K562 (cell line): ENCODE data around the gene FOXM1. TPM values are rescaled to one million over a fixed set of nuclear protein-coding genes. Genes with fewer than 3 reads are reported as not detected.

Source experiments
- CAMTA2 ChIP-seq: fragments of 250-450 bp; sonication (Bioruptor Pico); conservative IDR thresholded peaks from 2 replicates; pipeline ENCODE4 v1.5.1; 2022
- CTBP1 ChIP-seq: fragments of 450-650 bp; IDR thresholded peaks from 2 replicates; pipeline ENCODE4 v1.6.1; 2016; ENCODE audit warnings: borderline replicate concordance
- CXXC5 ChIP-seq: fragments of 250-450 bp; sonication (Bioruptor Pico); IDR thresholded peaks from 2 replicates; pipeline ENCODE4 v1.8.0; 2022; ENCODE audit warnings: inconsistent platforms, mild to moderate bottlenecking, moderate library complexity
- GTF2A2 ChIP-seq: IDR thresholded peaks from 2 replicates; pipeline ENCODE4 v1.6.1; 2016; ENCODE audit warnings: mild to moderate bottlenecking, missing genetic modification characterization, missing compliant biosample characterization
- HNRNPK ChIP-seq: fragments of 200-400 bp; formaldehyde crosslinking; IDR thresholded peaks from one replicate; pipeline ENCODE4 v1.6.1; 2018; ENCODE audit warnings: mild to moderate bottlenecking, low read depth, low read length; ENCODE audit not compliant: poor library complexity, severe bottlenecking
- HNRNPLL ChIP-seq: fragments of 200-400 bp; formaldehyde crosslinking; IDR thresholded peaks from 2 replicates; pipeline ENCODE4 v1.6.1; 2017; ENCODE audit warnings: low read length, low read depth, mild to moderate bottlenecking; ENCODE audit not compliant: poor library complexity, severe bottlenecking
- KAT8 ChIP-seq: fragments of 450-650 bp; IDR thresholded peaks from 2 replicates; pipeline ENCODE4 v1.6.1; 2016; ENCODE audit warnings: low read depth, mild to moderate bottlenecking
- LCOR ChIP-seq: sonication (generic); formaldehyde crosslinking; IDR thresholded peaks from 2 replicates; pipeline ENCODE4 v1.8.0; 2022; ENCODE audit warnings: mild to moderate bottlenecking, missing genetic modification reagents
- MGA ChIP-seq: fragments of 450-650 bp; IDR thresholded peaks from 2 replicates; pipeline ENCODE4 v1.6.1; 2016; ENCODE audit warnings: mild to moderate bottlenecking, moderate library complexity
- NR2C2 ChIP-seq, 2 experiments: fragments of 200-800 bp in 1 of 2; sonication (Bioruptor generic) in 1 of 2; sonication (generic) in 1 of 2; formaldehyde crosslinking in 1 of 2; IDR thresholded peaks; 2 replicates each; pipeline versions ENCODE4 v1.6.1 to v1.8.0; 2016 to 2022; ENCODE audit warnings: mild to moderate bottlenecking in 1 of 2, missing compliant biosample characterization in 1 of 2, missing genetic modification characterization in 1 of 2, missing genetic modification reagents in 1 of 2
- PREB ChIP-seq: sonication (generic); formaldehyde crosslinking; IDR thresholded peaks from 2 replicates; pipeline ENCODE4 v1.8.1; 2023; ENCODE audit warnings: mild to moderate bottlenecking, missing genetic modification reagents
- RFX1 ChIP-seq: fragments of 450-650 bp; IDR thresholded peaks from 2 replicates; pipeline ENCODE4 v1.6.1; 2016; ENCODE audit warnings: mild to moderate bottlenecking, moderate library complexity
- ZFX ChIP-seq: sonication (generic); formaldehyde crosslinking; IDR thresholded peaks from 2 replicates; pipeline ENCODE4 v1.8.0; 2022; ENCODE audit warnings: mild to moderate bottlenecking, missing genetic modification reagents, moderate library complexity
- ZNF12 ChIP-seq: sonication (generic); formaldehyde crosslinking; IDR thresholded peaks from 2 replicates; pipeline ENCODE4 v1.4.0; 2020; ENCODE audit warnings: mild to moderate bottlenecking, missing genetic modification reagents
- polyA plus RNA-seq, 8 experiments: library from polyadenylated mRNA; depleted of rRNA in 4 of 8; stranded (reverse) in 5 of 8; unstranded in 3 of 8; fragments of >200 nt; fragmentation: Nextera tagmentation in 2 of 8; fragmentation: Illumina TruSeq in 1 of 8; extraction: Ambion mirVana in 2 of 8; extraction: Trizol in 1 of 8; gene quantifications; 2 replicates each; pipeline versions ENCODE4 v1.2.1 to v1.2.3, GENCODE V29; 2011 to 2014; ENCODE audit warnings: inconsistent platforms in 1 of 8, missing spikeins in 1 of 8
- total RNA-seq, 7 experiments: library from RNA; depleted of rRNA in 6 of 7; stranded (reverse); fragments of >200 nt in 6 of 7; fragmentation: Illumina TruSeq in 2 of 7; extraction: Trizol in 2 of 7; gene quantifications; 2 replicates each; pipeline versions ENCODE4 v1.2.1 to v1.2.3, GENCODE V29; 2011 to 2021; ENCODE audit warnings: low replicate concordance in 1 of 7

The FOXM1 gene
- total and polyA plus RNA-seq, 9 of the 15 experiments (the other 6 are each of a cell fraction or from before 2014, with no cell fraction given) = 8.9 to 46.9 (median 17.2) TPM

- no peak for TF ChIP-seq NR2C2 (CRISPR knock-in tag; IDR thresholded peaks at IDR 0.05)
- no peak for TF ChIP-seq NR2C2 (tag; IDR thresholded peaks at IDR 0.05)
- no peak for TF ChIP-seq PREB (CRISPR knock-in tag)
- no peak for TF ChIP-seq KAT8
- TF ChIP-seq CTBP1 = peak; percentile 46; the same call in 1 of the 2 replicates
- no peak for TF ChIP-seq HNRNPLL
- peak; percentile 87 for TF ChIP-seq CXXC5 (CRISPR knock-in tag)
- TF ChIP-seq CAMTA2 (CRISPR knock-in tag) = no peak
- peak; percentile 81 for TF ChIP-seq ZFX (CRISPR knock-in tag)
- TF ChIP-seq MGA = peak; percentile 95
- no peak for TF ChIP-seq GTF2A2 (tag)
- TF ChIP-seq LCOR (CRISPR knock-in tag) = peak; percentile 72; the same call in 1 of the 2 replicates
- TF ChIP-seq ZNF12 (CRISPR knock-in tag) = no peak
- TF ChIP-seq RFX1 = peak; percentile 97
- no peak for TF ChIP-seq HNRNPK
Observed at GRCh38 chr12:2890388-2891239, 13.6 kb upstream of the FOXM1 start, which contains the start of gene TULP3 (continued).
